ENCODE results near the gene SRRM5.
A peak's percentile ranks its signal among the peaks of the same experiment; 100 is the strongest.

GRCh38 chr19:43595999-43596841 is 15.7 kb upstream of the SRRM5 start, which contains the start of the genes IRGQ and ZNF576:
- peak in 2 of 6 experiments; percentile 9 to 18 for TF ChIP-seq CTCF (IDR thresholded peaks at IDR 0.05)
- TF ChIP-seq POLR2A (IDR thresholded peaks at IDR 0.05): peak; percentile 93 to 96

All from adrenal gland (tissue), 5 donors.